Measurements from ENCODE around the gene SRSF11. TPM values are rescaled to one million over a fixed set of nuclear protein-coding genes. Genes with fewer than 3 reads are reported as not detected.
"Not testable (repeated sequence)": the region's sequence is repeated elsewhere in the genome, so short reads cannot be mapped to it uniquely, and the experiment has no call there.

Gene SRSF11
- total RNA-seq, 1 experiment from 2014 or later = 145 TPM

DNA sequence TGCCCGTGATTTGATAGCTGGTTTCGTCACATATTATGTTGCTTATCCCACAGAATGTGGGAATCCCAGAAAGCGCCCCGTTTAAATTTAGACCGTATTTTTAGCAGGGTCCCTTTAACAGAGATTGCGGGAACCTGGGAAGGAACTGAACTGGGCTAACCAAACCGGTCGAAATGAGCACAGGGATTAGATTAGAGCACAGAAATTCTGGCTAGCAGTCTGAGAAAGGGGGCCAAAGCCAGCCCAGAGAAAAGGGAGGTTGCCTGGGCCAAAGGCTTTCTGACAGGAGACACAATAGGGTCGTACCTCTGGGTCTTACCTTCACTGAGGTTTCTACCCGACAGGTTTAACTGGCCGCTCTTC lies 16.1 kb upstream of the SRSF11 start:
- TF ChIP-seq TCF7L2 (IDR thresholded peaks at IDR 0.05; ENCODE audit: low read depth, low read length) (no peak), POLR2AphosphoS5 (IDR thresholded peaks at IDR 0.05; ENCODE audit: low read depth, low read length) (no peak), SIN3A (IDR thresholded peaks at IDR 0.05; ENCODE audit: borderline replicate concordance, insufficient read depth, low read depth, low read length) (no peak)
- TF ChIP-seq, protein P1, sequence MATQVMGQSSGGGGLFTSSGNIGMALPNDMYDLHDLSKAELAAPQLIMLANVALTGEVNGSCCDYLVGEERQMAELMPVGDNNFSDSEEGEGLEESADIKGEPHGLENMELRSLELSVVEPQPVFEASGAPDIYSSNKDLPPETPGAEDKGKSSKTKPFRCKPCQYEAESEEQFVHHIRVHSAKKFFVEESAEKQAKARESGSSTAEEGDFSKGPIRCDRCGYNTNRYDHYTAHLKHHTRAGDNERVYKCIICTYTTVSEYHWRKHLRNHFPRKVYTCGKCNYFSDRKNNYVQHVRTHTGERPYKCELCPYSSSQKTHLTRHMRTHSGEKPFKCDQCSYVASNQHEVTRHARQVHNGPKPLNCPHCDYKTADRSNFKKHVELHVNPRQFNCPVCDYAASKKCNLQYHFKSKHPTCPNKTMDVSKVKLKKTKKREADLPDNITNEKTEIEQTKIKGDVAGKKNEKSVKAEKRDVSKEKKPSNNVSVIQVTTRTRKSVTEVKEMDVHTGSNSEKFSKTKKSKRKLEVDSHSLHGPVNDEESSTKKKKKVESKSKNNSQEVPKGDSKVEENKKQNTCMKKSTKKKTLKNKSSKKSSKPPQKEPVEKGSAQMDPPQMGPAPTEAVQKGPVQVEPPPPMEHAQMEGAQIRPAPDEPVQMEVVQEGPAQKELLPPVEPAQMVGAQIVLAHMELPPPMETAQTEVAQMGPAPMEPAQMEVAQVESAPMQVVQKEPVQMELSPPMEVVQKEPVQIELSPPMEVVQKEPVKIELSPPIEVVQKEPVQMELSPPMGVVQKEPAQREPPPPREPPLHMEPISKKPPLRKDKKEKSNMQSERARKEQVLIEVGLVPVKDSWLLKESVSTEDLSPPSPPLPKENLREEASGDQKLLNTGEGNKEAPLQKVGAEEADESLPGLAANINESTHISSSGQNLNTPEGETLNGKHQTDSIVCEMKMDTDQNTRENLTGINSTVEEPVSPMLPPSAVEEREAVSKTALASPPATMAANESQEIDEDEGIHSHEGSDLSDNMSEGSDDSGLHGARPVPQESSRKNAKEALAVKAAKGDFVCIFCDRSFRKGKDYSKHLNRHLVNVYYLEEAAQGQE (IDR thresholded peaks at IDR 0.05; ENCODE audit: insufficient read depth in 1 of 2, low read depth in 2 of 2, low read length in 1 of 2) = no peak
- TF ChIP-seq, protein P2, sequence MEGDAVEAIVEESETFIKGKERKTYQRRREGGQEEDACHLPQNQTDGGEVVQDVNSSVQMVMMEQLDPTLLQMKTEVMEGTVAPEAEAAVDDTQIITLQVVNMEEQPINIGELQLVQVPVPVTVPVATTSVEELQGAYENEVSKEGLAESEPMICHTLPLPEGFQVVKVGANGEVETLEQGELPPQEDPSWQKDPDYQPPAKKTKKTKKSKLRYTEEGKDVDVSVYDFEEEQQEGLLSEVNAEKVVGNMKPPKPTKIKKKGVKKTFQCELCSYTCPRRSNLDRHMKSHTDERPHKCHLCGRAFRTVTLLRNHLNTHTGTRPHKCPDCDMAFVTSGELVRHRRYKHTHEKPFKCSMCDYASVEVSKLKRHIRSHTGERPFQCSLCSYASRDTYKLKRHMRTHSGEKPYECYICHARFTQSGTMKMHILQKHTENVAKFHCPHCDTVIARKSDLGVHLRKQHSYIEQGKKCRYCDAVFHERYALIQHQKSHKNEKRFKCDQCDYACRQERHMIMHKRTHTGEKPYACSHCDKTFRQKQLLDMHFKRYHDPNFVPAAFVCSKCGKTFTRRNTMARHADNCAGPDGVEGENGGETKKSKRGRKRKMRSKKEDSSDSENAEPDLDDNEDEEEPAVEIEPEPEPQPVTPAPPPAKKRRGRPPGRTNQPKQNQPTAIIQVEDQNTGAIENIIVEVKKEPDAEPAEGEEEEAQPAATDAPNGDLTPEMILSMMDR (IDR thresholded peaks at IDR 0.05) = no peak
- Histone ChIP-seq H3K27me3 (ENCODE audit: control insufficient read depth, insufficient read depth, low read length) (no peaks in the 10 kb centered on the region), H3K36me3 (ENCODE audit: control insufficient read depth, insufficient read depth, low read length) (peaks cover 4% of the 10 kb centered on the region; the same call in 1 of the 2 replicates), H3K4me3 (ENCODE audit: low read depth in 2 of 2, low read length in 2 of 2) (peak overlapping the region; percentile 83 to 92), H3K4me1 (ENCODE audit: control insufficient read depth, insufficient read depth, low read length) (peaks cover 7% of the 10 kb centered on the region; the same call in 1 of the 2 replicates), H3K27ac (ENCODE audit: low read length) (peak overlapping the region; percentile 97), H3K9me3 (ENCODE audit: control insufficient read depth, insufficient read depth, low read depth, low read length) (no peaks in the 10 kb centered on the region)
- CTCF ChIA-PET = no interaction called here
- TSS peak; percentile 79 for BruUV-seq (replicated peaks)
- POLR2A ChIA-PET = no interaction called here
- in situ Hi-C loops (cut with HindIII; ENCODE audit: low pct_unique_long_range_greater_than_20kb, low sequenced_read_pairs) (no loop called here), intact Hi-C loops (cut with micrococcal nuclease; ENCODE audit: unreplicated experiment) (loop anchor here (5.0 kb wide), 1 partner anchor 73 kb away; no protein-coding TSS in a partner anchor)
- DNase-seq (ENCODE audit: low read depth, low spot score) = no peak
- peak; percentile 65 for ATAC-seq

DNA sequence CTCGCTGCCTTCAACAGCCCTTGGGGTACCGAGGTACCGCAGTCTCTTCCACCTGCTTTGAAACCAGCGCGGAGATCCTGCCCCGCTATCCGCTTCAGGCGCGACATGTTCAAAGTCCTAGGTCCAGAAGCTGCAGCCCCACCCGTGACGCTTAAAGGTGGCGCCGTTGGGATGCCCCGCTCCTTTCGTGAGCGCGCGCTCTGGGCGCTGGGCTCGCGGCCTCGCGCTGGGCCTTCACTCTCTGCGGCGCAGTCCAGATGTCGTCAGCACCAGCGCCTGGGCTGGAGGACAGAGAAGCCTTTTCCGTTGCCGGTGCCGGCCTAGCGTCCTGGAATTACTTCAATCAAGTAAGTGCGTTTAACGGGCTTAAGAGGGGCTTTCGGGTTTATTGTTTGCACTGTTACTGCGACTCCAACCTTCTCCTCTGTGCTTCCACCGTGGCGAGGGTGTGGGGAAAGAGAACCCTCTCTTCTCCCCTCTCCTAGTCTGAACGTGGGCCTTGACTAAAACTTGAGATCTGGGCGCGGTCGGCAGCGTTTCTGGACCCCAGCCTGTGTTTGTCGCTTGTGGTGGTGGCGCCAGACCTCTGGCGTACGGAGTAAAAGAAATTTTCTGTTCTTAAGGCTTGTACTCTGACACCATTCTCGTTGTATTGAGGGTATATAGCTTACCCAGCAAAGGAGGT lies 15.6 kb upstream of the SRSF11 start, which contains the start of gene LRRC40:
LRRC40 (minus strand) TSS at position 146 of the 685 bp plus-strand sequence; CDS start at position 107, 39 bp downstream.
- Histone ChIP-seq H3K4me1 (ENCODE audit: control insufficient read depth, insufficient read depth, low read length) (peaks cover 7% of the 10 kb centered on the region; the same call in 1 of the 2 replicates), H3K27me3 (ENCODE audit: control insufficient read depth, insufficient read depth, low read length) (no peaks in the 10 kb centered on the region), H3K36me3 (ENCODE audit: control insufficient read depth, insufficient read depth, low read length) (peaks cover 4% of the 10 kb centered on the region; the same call in 1 of the 2 replicates), H3K4me3 (ENCODE audit: low read depth in 2 of 2, low read length in 2 of 2) (peak within 1 kb of the TSS; percentile 83 to 92), H3K27ac (ENCODE audit: low read length) (peak within 1 kb of the TSS; percentile 97), H3K9me3 (ENCODE audit: control insufficient read depth, insufficient read depth, low read depth, low read length) (no peaks in the 10 kb centered on the region)
- peak; percentile 98 for ATAC-seq
- in situ Hi-C loops (cut with HindIII; ENCODE audit: low pct_unique_long_range_greater_than_20kb, low sequenced_read_pairs) = no loop called here
- CTCF ChIA-PET = no interaction called here
- BruUV-seq (replicated peaks) = no TSS peak
- POLR2A ChIA-PET = no interaction called here
- peak; percentile 71; the same call in 1 of the 2 replicates for TF ChIP-seq SIN3A (IDR thresholded peaks at IDR 0.05; ENCODE audit: borderline replicate concordance, insufficient read depth, low read depth, low read length)
- peak; percentile 94 for TF ChIP-seq POLR2AphosphoS5 (IDR thresholded peaks at IDR 0.05; ENCODE audit: low read depth, low read length)
- TF ChIP-seq, protein P2 (IDR thresholded peaks at IDR 0.05) = no peak
- peak; percentile 87 for TF ChIP-seq TCF7L2 (IDR thresholded peaks at IDR 0.05; ENCODE audit: low read depth, low read length)
- TF ChIP-seq, protein P1 (IDR thresholded peaks at IDR 0.05; ENCODE audit: insufficient read depth in 1 of 2, low read depth in 2 of 2, low read length in 1 of 2) = no peak
- intact Hi-C loops (cut with micrococcal nuclease; ENCODE audit: unreplicated experiment) = loop anchor here (5.0 kb wide), 1 partner anchor 73 kb away; no protein-coding TSS in a partner anchor
- DNase-seq (ENCODE audit: low read depth, low spot score) = peak; percentile 74

DNA sequence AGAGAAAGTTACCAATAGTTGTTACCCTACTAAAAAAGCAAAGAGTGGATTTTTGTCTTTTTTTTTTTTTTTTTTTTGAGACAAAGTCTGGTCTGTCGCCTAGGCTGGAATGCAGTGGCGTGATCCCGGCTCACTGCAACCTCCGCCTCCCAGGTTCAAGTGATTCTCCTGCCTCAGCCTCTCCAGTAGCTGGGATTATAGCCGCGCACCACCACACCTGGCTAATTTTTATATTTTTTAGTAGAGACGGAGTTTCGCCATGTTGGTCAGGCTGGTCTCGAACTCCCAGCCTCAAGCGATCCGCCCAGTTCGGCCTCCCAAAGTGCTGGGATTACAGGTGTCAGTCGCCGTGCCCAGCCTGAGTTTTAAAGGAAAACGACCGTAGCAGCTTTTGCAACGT lies 14.3 kb upstream of the SRSF11 start:
- BruUV-seq (replicated peaks) = not testable (repeated sequence)
- POLR2A ChIA-PET = interaction anchor here (0.5 to 1.2 kb wide), 2 partner anchors 10 to 50 kb away, joined by 3 read pairs; no protein-coding TSS in a partner anchor

More for the DNA sequence above, 14.3 kb upstream of the SRSF11 start:
- H3K9me3 ChIP-seq (ENCODE audit: control insufficient read depth, insufficient read depth, low read depth, low read length); H3K36me3 ChIP-seq (ENCODE audit: control insufficient read depth, insufficient read depth, low read length); DNase-seq (ENCODE audit: low read depth, low spot score); ATAC-seq; H3K27me3 ChIP-seq (ENCODE audit: control insufficient read depth, insufficient read depth, low read length); in situ Hi-C loops (cut with HindIII; ENCODE audit: low pct_unique_long_range_greater_than_20kb, low sequenced_read_pairs); CTCF ChIA-PET; H3K4me1 ChIP-seq (ENCODE audit: control insufficient read depth, insufficient read depth, low read length): not testable (repeated sequence)
- Histone ChIP-seq H3K27ac (ENCODE audit: low read length) (peak overlapping the region; percentile 97), H3K4me3 (ENCODE audit: low read depth in 2 of 2, low read length in 2 of 2) (peak overlapping the region; percentile 83 to 92)
- intact Hi-C loops (cut with micrococcal nuclease; ENCODE audit: unreplicated experiment) = loop anchor here (5.0 kb wide), 1 partner anchor 75 kb away; no protein-coding TSS in a partner anchor
